GM19452 (cell line): ENCODE measurements around the gene PGLYRP2.

ENCODE experiments used
- ATAC-seq: cut with Tn5 transposase; IDR thresholded peaks from one replicate; pipeline ENCODE4 v1.9.1; 2021; ENCODE audit not compliant: unreplicated experiment

The PGLYRP2 gene

GRCh38 chr19:15427991-15428471 is 51.3 kb downstream of the PGLYRP2 start:
- no peak for ATAC-seq

DNA sequence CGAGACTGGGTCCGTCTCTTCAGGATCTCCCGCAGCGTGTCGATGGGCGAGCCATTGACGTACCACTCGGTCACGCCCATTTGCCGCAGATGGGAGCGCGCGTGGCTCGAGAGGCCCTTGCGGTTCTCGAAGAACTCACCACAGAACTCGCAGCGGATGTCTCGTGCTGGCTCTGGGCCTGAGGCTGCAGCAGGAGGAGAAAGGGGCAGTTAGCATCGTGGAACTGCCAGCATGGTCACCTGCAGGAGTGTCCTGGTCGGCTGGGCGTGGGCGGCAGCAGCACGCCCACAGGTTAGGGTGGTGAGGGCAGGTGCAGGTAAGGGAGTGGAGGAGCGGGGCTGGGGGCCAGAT is 52.0 kb downstream of the PGLYRP2 start:
- ATAC-seq, result no peak

DNA sequence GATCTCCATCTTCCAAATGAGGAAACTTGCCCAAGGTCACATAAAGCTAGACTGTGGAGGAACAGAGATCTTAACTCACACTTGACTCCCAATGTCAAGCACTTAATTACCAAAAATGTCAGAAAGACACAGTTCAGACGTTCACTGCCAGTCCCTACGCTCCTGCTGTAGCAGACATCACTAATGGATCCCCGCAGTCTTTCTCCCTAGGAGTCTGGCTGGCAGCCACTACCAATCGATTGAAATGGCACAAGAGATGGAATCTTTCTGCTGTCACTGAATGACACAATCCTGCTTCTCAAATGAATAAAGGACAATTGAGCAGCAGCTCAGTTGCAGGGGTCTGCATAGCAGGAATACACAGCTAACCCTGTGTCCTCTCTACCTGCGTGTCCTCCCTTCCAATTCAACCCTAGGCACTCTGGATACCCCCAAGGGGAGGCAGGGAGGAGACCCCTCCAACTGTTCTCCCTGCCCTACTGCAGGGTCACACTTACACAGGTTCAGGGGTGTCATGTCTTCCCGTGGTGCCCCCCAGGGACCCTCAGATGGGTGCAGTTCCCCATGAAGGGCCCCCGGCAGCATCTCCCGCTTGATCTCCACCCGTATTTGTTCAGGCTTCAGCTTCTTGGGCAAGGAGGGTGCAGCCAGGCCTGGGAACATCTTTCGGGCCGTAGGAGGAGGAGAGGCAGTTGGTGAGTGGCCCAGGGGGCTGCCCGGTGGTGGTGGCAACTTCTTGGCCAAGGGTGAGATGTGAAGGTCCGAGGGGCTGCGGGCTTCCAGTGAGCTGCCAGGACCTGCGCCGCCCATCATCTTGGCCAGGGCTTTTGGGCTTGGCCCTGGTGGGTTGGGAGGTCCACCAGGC is 52.6 kb downstream of the PGLYRP2 start:
- no peak for ATAC-seq

GRCh38 chr19:15425321-15425950 is 53.9 kb downstream of the PGLYRP2 start:
- ATAC-seq, result no peak

GRCh38 chr19:15424692-15425272 is 54.5 kb downstream of the PGLYRP2 start:
- no peak for ATAC-seq

GRCh38 chr19:15424121-15424520 is 55.2 kb downstream of the PGLYRP2 start:
- no peak for ATAC-seq

GRCh38 chr19:15423130-15423529 is 56.2 kb downstream of the PGLYRP2 start:
- no peak for ATAC-seq

GRCh38 chr19:15422296-15423075 is 56.8 kb downstream of the PGLYRP2 start:
- no peak for ATAC-seq

GRCh38 chr19:15421721-15422260 is 57.5 kb downstream of the PGLYRP2 start:
- no peak for ATAC-seq

GRCh38 chr19:15421136-15421695 is 58.1 kb downstream of the PGLYRP2 start:
- no peak for ATAC-seq

- no peak for ATAC-seq
Measured at GRCh38 chr19:15419413-15420025, 59.8 kb downstream of the PGLYRP2 start.
